Measurements from ENCODE around the gene ABI2.
"Not testable (repeated sequence)": the region's sequence is repeated elsewhere in the genome, so short reads cannot be mapped to it uniquely, and the experiment has no call there.

DNA sequence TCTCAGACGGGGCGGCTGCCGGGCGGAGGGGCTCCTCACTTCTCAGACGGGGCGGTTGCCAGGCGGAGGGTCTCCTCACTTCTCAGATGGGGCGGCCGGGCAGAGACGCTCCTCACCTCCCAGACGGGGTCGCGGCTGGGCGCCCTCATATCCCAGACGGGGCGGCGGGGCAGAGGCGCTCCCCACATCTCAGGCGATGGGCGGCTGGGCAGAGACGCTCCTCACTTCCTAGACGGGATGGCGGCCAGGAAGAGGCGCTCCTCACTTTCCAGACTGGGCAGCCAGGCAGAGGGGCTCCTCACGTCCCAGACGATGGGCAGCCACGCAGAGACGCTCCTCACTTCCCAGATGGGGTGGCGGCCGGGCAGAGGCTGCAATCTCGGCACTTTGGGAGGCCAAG lies 44.5 kb downstream of the ABI2 start:
- TF ChIP-seq, protein P1, sequence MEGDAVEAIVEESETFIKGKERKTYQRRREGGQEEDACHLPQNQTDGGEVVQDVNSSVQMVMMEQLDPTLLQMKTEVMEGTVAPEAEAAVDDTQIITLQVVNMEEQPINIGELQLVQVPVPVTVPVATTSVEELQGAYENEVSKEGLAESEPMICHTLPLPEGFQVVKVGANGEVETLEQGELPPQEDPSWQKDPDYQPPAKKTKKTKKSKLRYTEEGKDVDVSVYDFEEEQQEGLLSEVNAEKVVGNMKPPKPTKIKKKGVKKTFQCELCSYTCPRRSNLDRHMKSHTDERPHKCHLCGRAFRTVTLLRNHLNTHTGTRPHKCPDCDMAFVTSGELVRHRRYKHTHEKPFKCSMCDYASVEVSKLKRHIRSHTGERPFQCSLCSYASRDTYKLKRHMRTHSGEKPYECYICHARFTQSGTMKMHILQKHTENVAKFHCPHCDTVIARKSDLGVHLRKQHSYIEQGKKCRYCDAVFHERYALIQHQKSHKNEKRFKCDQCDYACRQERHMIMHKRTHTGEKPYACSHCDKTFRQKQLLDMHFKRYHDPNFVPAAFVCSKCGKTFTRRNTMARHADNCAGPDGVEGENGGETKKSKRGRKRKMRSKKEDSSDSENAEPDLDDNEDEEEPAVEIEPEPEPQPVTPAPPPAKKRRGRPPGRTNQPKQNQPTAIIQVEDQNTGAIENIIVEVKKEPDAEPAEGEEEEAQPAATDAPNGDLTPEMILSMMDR (IDR thresholded peaks at IDR 0.05; ENCODE audit: insufficient read depth, low read length, poor library complexity, severe bottlenecking) = not testable (repeated sequence)
- TF ChIP-seq EZH2phosphoT487 (conservative IDR thresholded peaks at IDR 0.05; ENCODE audit: low read length) = not testable (repeated sequence)

Data from SU-DHL-6 (cell line).